ENCODE data around the gene ENAH. TPM values are rescaled to one million over a fixed set of nuclear protein-coding genes. Genes with fewer than 3 reads are reported as not detected.

ENAH gene
- total RNA-seq, 1 experiment from 2014 or later, result 100 TPM

GRCh38 chr1:225471453-225472301, 181.2 kb downstream of the ENAH start (continued):
- no peak for TF ChIP-seq ATF3 (IDR thresholded peaks at IDR 0.05)
- no peak for TF ChIP-seq SRF (IDR thresholded peaks at IDR 0.05; ENCODE audit: low read depth)
- no peak for TF ChIP-seq FOSL1 (IDR thresholded peaks at IDR 0.05; ENCODE audit: low read depth)
- TF ChIP-seq POLR2A (IDR thresholded peaks at IDR 0.05; ENCODE audit: borderline replicate concordance, extremely low read depth, insufficient read depth, insufficient read length), result no peak

DNA sequence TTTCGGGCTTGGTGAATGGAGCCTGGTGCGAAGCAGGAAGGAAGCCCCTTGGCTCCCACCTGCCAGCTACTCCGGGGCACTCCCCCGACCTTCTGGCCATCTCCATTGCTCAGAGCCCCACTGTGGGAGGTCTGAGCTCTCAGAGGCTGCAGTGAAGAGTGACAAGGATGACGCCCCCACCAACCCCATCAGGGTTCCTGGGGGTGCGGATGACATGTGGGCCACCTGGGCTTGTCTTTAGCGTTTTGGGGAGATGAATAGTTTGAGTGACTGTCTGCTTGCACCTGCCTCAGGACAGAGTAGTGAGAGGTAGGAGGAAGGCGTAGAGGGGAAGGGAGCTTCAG, 181.8 kb downstream of the ENAH start:
- intact Hi-C loops (cut with micrococcal nuclease), result loop anchor here (10.0 kb wide), 1 partner anchor 594 kb away; the partner anchor contains the start of gene H3-3A
- no peak for TF ChIP-seq MAX (IDR thresholded peaks at IDR 0.05)
- TF ChIP-seq, protein P1, sequence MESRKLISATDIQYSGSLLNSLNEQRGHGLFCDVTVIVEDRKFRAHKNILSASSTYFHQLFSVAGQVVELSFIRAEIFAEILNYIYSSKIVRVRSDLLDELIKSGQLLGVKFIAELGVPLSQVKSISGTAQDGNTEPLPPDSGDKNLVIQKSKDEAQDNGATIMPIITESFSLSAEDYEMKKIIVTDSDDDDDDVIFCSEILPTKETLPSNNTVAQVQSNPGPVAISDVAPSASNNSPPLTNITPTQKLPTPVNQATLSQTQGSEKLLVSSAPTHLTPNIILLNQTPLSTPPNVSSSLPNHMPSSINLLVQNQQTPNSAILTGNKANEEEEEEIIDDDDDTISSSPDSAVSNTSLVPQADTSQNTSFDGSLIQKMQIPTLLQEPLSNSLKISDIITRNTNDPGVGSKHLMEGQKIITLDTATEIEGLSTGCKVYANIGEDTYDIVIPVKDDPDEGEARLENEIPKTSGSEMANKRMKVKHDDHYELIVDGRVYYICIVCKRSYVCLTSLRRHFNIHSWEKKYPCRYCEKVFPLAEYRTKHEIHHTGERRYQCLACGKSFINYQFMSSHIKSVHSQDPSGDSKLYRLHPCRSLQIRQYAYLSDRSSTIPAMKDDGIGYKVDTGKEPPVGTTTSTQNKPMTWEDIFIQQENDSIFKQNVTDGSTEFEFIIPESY (IDR thresholded peaks at IDR 0.05; ENCODE audit: extremely low read depth, insufficient replicate concordance, low read length), result no peak
- TF ChIP-seq CBX3 (IDR thresholded peaks at IDR 0.05; ENCODE audit: low read depth), result no peak
- TF ChIP-seq, protein P2, sequence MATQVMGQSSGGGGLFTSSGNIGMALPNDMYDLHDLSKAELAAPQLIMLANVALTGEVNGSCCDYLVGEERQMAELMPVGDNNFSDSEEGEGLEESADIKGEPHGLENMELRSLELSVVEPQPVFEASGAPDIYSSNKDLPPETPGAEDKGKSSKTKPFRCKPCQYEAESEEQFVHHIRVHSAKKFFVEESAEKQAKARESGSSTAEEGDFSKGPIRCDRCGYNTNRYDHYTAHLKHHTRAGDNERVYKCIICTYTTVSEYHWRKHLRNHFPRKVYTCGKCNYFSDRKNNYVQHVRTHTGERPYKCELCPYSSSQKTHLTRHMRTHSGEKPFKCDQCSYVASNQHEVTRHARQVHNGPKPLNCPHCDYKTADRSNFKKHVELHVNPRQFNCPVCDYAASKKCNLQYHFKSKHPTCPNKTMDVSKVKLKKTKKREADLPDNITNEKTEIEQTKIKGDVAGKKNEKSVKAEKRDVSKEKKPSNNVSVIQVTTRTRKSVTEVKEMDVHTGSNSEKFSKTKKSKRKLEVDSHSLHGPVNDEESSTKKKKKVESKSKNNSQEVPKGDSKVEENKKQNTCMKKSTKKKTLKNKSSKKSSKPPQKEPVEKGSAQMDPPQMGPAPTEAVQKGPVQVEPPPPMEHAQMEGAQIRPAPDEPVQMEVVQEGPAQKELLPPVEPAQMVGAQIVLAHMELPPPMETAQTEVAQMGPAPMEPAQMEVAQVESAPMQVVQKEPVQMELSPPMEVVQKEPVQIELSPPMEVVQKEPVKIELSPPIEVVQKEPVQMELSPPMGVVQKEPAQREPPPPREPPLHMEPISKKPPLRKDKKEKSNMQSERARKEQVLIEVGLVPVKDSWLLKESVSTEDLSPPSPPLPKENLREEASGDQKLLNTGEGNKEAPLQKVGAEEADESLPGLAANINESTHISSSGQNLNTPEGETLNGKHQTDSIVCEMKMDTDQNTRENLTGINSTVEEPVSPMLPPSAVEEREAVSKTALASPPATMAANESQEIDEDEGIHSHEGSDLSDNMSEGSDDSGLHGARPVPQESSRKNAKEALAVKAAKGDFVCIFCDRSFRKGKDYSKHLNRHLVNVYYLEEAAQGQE (IDR thresholded peaks at IDR 0.05; ENCODE audit: low read depth), result no peak
- TF ChIP-seq ZFX (IDR thresholded peaks at IDR 0.05), result no peak
- no peak for TF ChIP-seq SIN3A (IDR thresholded peaks at IDR 0.05; ENCODE audit: low read depth)
- TF ChIP-seq YY1 (IDR thresholded peaks at IDR 0.05; ENCODE audit: extremely low read depth, insufficient replicate concordance, low read depth, low read length), result no peak
- TF ChIP-seq RAD21 (IDR thresholded peaks at IDR 0.05; ENCODE audit: low read depth), result no peak
- no peak for TF ChIP-seq EZH2 (IDR thresholded peaks at IDR 0.05)
- TF ChIP-seq ZNF274 (IDR thresholded peaks at IDR 0.05; ENCODE audit: low read depth, low read length), result no peak
- TF ChIP-seq POLR2A (IDR thresholded peaks at IDR 0.05; ENCODE audit: borderline replicate concordance, extremely low read depth, insufficient read depth, insufficient read length), result no peak
- no peak for TF ChIP-seq EZH2phosphoT487 (IDR thresholded peaks at IDR 0.05; ENCODE audit: borderline replicate concordance)
- TF ChIP-seq EGR1 (IDR thresholded peaks at IDR 0.05; ENCODE audit: low read depth), result no peak
- no peak for TF ChIP-seq ATF3 (IDR thresholded peaks at IDR 0.05)
- TF ChIP-seq JUND (IDR thresholded peaks at IDR 0.05), result no peak
- TF ChIP-seq ELF1 (IDR thresholded peaks at IDR 0.05; ENCODE audit: borderline replicate concordance, low read depth), result no peak
- no peak for TF ChIP-seq POLR2AphosphoS5 (IDR thresholded peaks at IDR 0.05; ENCODE audit: low read depth, low read length)

More for the DNA sequence above, 181.8 kb downstream of the ENAH start:
- Histone ChIP-seq H2AFZ (ENCODE audit: low read depth, low read length, poor library complexity, severe bottlenecking) (no peak overlapping the region), H3K4me1 (ENCODE audit: control insufficient read depth in 1 of 2, insufficient read depth in 2 of 2, low read length in 2 of 2) (peaks cover 3 to 19% of the 10 kb centered on the region in 2 experiments; a peak in 3 of 4 replicates), H4K20me1 (ENCODE audit: insufficient read depth) (no peaks in the 10 kb centered on the region), H3K79me2 (ENCODE audit: insufficient read depth, low read length) (no peaks in the 10 kb centered on the region), H3K9me2 (ENCODE audit: insufficient read depth) (no peaks in the 10 kb centered on the region), H3K27me3 (ENCODE audit: insufficient read depth, low read length) (no peaks in the 10 kb centered on the region), H3K9ac (ENCODE audit: low read length) (no peak overlapping the region), H3K27ac (ENCODE audit: low read depth, low read length) (no peak overlapping the region), H3K36me3 (ENCODE audit: control insufficient read depth in 1 of 2, insufficient read depth in 2 of 2, low read length in 2 of 2) (no peaks in the 10 kb centered on the region), H3K4me3 (replicated peaks in 1 of 2; ENCODE audit: low read depth in 1 of 2, low read length in 2 of 2) (no peak overlapping the region), H3K4me2 (ENCODE audit: low read length) (no peak overlapping the region), H3K9me3 (ENCODE audit: control insufficient read depth in 1 of 2, insufficient read depth in 1 of 2, low read depth in 1 of 2, low read length in 2 of 2) (no peaks in the 10 kb centered on the region)
- ATAC-seq (no peak), DNase-seq (ENCODE audit: low read depth, low spot score) (no peak)
- ChIA-PET POLR2A (no interaction called here), RAD21 (ENCODE audit: low non-redundant PET in 1 of 2, low total read pairs in 2 of 2, uncharacterized antibody in 2 of 2, unreplicated experiment in 2 of 2) (no interaction called here), CTCF (interaction anchor here (1.6 kb wide), 1 partner anchor 11 kb away, joined by 3 read pairs; no protein-coding TSS in a partner anchor)
- BruUV-seq (replicated peaks), result no TSS peak
